Mesenchymal stem cell (in vitro differentiated cells and primary cell): ENCODE measurements around the gene SLC25A52.

Experiments used
- DNase-seq: peaks from one replicate; pipeline ENCODE4 v3.0.0-alpha.2; 2013
- H2AFZ ChIP-seq: one replicate; pipeline ENCODE4 v1.6.1; 2013; ENCODE audit warnings: low read depth, mild to moderate bottlenecking, control low read depth, inconsistent platforms, low read length, moderate library complexity
- H2AK5ac ChIP-seq: 2 replicates; pipeline ENCODE4 v1.6.1; 2013; ENCODE audit warnings: low read length, moderate library complexity, mild to moderate bottlenecking, inconsistent platforms; ENCODE audit not compliant: severe bottlenecking
- H2BK120ac ChIP-seq: one replicate; pipeline ENCODE4 v1.6.1; 2013; ENCODE audit warnings: low read depth, mild to moderate bottlenecking, inconsistent platforms, low read length, moderate library complexity
- H2BK12ac ChIP-seq, 2 experiments: one replicate each; pipeline ENCODE4 v1.6.1; 2013; ENCODE audit warnings: inconsistent platforms in 2 of 2, low read length in 2 of 2, mild to moderate bottlenecking in 2 of 2, moderate library complexity in 2 of 2, control low read depth in 1 of 2
- H2BK15ac ChIP-seq: one replicate; pipeline ENCODE4 v1.6.1; 2013; ENCODE audit warnings: mild to moderate bottlenecking, low read depth, inconsistent platforms; ENCODE audit not compliant: poor library complexity, severe bottlenecking
- H2BK5ac ChIP-seq: 2 replicates; pipeline ENCODE4 v1.6.1; 2013; ENCODE audit warnings: low read depth, mild to moderate bottlenecking, low read length, control low read depth, inconsistent platforms; ENCODE audit not compliant: poor library complexity, severe bottlenecking
- H3K14ac ChIP-seq, 2 experiments: one replicate each; pipeline ENCODE4 v1.6.1; 2013; ENCODE audit warnings: inconsistent platforms in 2 of 2, low read length in 2 of 2, control low read depth in 1 of 2, mild to moderate bottlenecking in 1 of 2, moderate library complexity in 1 of 2
- H3K18ac ChIP-seq, 2 experiments: one replicate each; pipeline ENCODE4 v1.6.1; 2013; ENCODE audit warnings: inconsistent platforms in 2 of 2, low read length in 2 of 2, control low read depth in 1 of 2, low read depth in 1 of 2, mild to moderate bottlenecking in 1 of 2
- H3K23ac ChIP-seq, 2 experiments: one replicate each; pipeline ENCODE4 v1.6.1; 2013; ENCODE audit warnings: inconsistent platforms in 2 of 2, low read length in 2 of 2, mild to moderate bottlenecking in 2 of 2, moderate library complexity in 2 of 2, control low read depth in 1 of 2
- H3K27ac ChIP-seq: 2 replicates; pipeline ENCODE4 v1.5.1; 2013; ENCODE audit warnings: mild to moderate bottlenecking, moderate library complexity, low read length, control low read depth, inconsistent platforms; ENCODE audit not compliant: poor library complexity, severe bottlenecking
- H3K27me3 ChIP-seq, 2 experiments: 2 replicates each; pipeline versions ENCODE4 v1.6.1 to v1.7.0; 2013; ENCODE audit warnings: low read length in 2 of 2, mild to moderate bottlenecking in 2 of 2, moderate library complexity in 2 of 2, control low read depth in 1 of 2, inconsistent platforms in 1 of 2; ENCODE audit not compliant: control insufficient read depth in 1 of 2, insufficient read depth in 1 of 2
- H3K36me3 ChIP-seq, 2 experiments: 2 replicates each; pipeline versions ENCODE4 v1.6.1 to v1.7.0; 2013; ENCODE audit warnings: low read length in 2 of 2, control low read depth in 1 of 2, inconsistent platforms in 1 of 2, low read depth in 1 of 2, mild to moderate bottlenecking in 1 of 2; ENCODE audit not compliant: insufficient read depth in 2 of 2, control insufficient read depth in 1 of 2
- H3K4ac ChIP-seq, 2 experiments: one replicate each; pipeline ENCODE4 v1.6.1; 2013; ENCODE audit warnings: inconsistent platforms in 2 of 2, low read length in 2 of 2, mild to moderate bottlenecking in 2 of 2, moderate library complexity in 2 of 2, control low read depth in 1 of 2, low read depth in 1 of 2
- H3K4me1 ChIP-seq: 2 replicates; pipeline ENCODE4 v1.6.1; 2013; ENCODE audit warnings: low read depth, low read length, control low read depth; ENCODE audit not compliant: control insufficient read depth, insufficient read depth
- H3K4me2 ChIP-seq: 2 replicates; pipeline ENCODE4 v1.6.1; 2013; ENCODE audit warnings: low read length, mild to moderate bottlenecking, inconsistent platforms; ENCODE audit not compliant: poor library complexity, severe bottlenecking
- H3K4me3 ChIP-seq, 2 experiments: 2 replicates each; pipeline versions ENCODE4 v1.5.1 to v1.7.0; 2013; ENCODE audit warnings: low read length in 2 of 2, mild to moderate bottlenecking in 2 of 2, control low read depth in 1 of 2, low read depth in 1 of 2; ENCODE audit not compliant: insufficient read depth in 1 of 2
- H3K79me1 ChIP-seq: replicated peaks from 2 replicates; pipeline ENCODE4 v1.6.1; 2013; ENCODE audit warnings: mild to moderate bottlenecking, control low read depth, low read length, inconsistent platforms; ENCODE audit not compliant: poor library complexity, severe bottlenecking
- H3K9ac ChIP-seq: 2 replicates; pipeline ENCODE4 v1.7.0; 2013; ENCODE audit warnings: mild to moderate bottlenecking, low read length, moderate library complexity
- H3K9me3 ChIP-seq: 2 replicates; pipeline ENCODE4 v1.7.0; 2013; ENCODE audit warnings: mild to moderate bottlenecking, low read length; ENCODE audit not compliant: control insufficient read depth
- H4K8ac ChIP-seq: one replicate; pipeline ENCODE4 v1.6.1; 2013; ENCODE audit warnings: inconsistent platforms, mild to moderate bottlenecking, low read length, moderate library complexity
- H4K91ac ChIP-seq: one replicate; pipeline ENCODE4 v1.6.1; 2013; ENCODE audit warnings: mild to moderate bottlenecking, low read length, inconsistent platforms
- whole genome bisulfite sequencing: methylation state at CpG from one replicate; pipeline ENCODE4 v1.1.7; 2013; ENCODE audit warnings: mixed read lengths; 5-methylcytosine and 5-hydroxymethylcytosine counted together

Gene SLC25A52

GRCh38 chr18:31711365-31712172 is 49.1 kb downstream of the SLC25A52 start:
- Histone ChIP-seq H3K9me3 (no peaks in the 10 kb centered on the region), H3K27me3 (no peaks in the 10 kb centered on the region), H3K4me3 (no peak overlapping the region), H3K9ac (no peak overlapping the region), H2BK15ac (no peak overlapping the region), H3K23ac (no peak overlapping the region), H2BK120ac (no peak overlapping the region), H3K4ac (no peak overlapping the region), H4K91ac (no peak overlapping the region), H4K8ac (no peak overlapping the region), H3K14ac (no peak overlapping the region), H2BK5ac (no peak overlapping the region), H3K4me2 (no peak overlapping the region), H2AFZ (no peak overlapping the region), H2BK12ac (no peak overlapping the region), H3K79me1 (no peaks in the 10 kb centered on the region), H3K18ac (no peak overlapping the region), H2AK5ac (no peak overlapping the region), H3K27ac (no peak overlapping the region), H3K36me3 (no peaks in the 10 kb centered on the region), H3K4me1 (no peaks in the 10 kb centered on the region)
- WGBS: 95% methylated on average over 3 of the region's 3 CpGs
- no peak for DNase-seq

DNA sequence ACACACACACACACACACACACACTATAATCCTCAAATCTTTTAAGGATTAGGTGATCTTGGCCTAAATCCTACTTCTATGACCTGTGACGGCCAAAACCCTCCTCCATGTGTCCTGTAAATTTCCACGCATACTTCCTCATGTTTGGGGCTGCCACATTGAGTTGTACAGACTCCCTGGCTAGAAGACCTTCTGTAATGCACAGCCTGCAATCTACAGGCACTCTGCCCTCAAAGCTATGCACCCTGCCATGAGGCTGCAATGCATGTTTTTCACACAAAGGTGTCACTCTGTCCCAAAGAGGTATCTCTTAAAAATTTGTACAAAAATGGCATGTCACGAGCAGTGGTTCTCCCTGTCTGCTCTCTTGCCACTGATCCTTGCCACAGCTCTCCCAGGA is 49.9 kb downstream of the SLC25A52 start:
- Histone ChIP-seq H3K27me3 (no peaks in the 10 kb centered on the region), H3K9me3 (no peaks in the 10 kb centered on the region), H2BK5ac (no peak overlapping the region), H2BK120ac (no peak overlapping the region), H4K8ac (no peak overlapping the region), H3K23ac (no peak overlapping the region), H3K18ac (no peak overlapping the region), H3K9ac (no peak overlapping the region), H3K4me3 (no peak overlapping the region), H4K91ac (no peak overlapping the region), H2AK5ac (no peak overlapping the region), H3K4ac (no peak overlapping the region), H3K4me2 (no peak overlapping the region), H3K14ac (peak overlapping the region in 1 of 2 experiments; percentile 55), H3K79me1 (no peaks in the 10 kb centered on the region), H3K36me3 (no peaks in the 10 kb centered on the region), H2BK15ac (no peak overlapping the region), H3K4me1 (no peaks in the 10 kb centered on the region), H2BK12ac (peak overlapping the region in 1 of 2 experiments; percentile 63), H3K27ac (no peak overlapping the region), H2AFZ (no peak overlapping the region)
- no peak for DNase-seq
- 89% methylated on average over 3 of the region's 3 CpGs for WGBS
